ENCODE data around the gene PRSS27. TPM values are rescaled to one million over a fixed set of nuclear protein-coding genes. Genes with fewer than 3 reads are reported as not detected.
A peak's percentile ranks its signal among the peaks of the same experiment; 100 is the strongest.

PRSS27 gene
- total and polyA plus RNA-seq, 11 donors = 0.19 to 1.3 (median 0.39) TPM; not detected in 3

DNA sequence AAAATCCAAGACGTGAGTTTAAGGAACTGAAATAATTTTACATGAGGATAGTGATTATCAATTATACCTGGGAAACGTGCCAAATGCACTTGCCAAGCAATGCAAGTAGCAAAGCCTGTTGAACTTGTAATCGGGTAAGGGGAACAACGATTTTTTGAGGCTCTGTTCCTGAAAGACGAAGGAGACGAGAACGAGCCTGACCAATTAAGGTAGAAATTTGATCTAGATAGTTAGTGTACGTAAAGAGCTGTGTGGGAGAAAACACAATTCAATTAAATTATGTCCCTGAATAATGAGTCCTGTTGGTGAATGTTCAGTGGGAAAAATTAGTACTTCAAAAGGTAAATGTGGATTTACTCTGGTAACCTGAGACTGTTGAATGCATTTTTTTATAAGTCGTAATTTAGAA lies 55.4 kb downstream of the PRSS27 start:
- intact Hi-C loops (cut with DNase I) = no loop called here
- H3K36me3 ChIP-seq = peaks cover 0 to 70% (median 32%) of the 10 kb centered on the region in 9 donors
- 63 to 66% (median 64%) methylated on average over 9 of the region's 9 CpGs for WGBS, 4 donors
- H3K4me1 ChIP-seq = peaks cover 0 to 14% (median 3%) of the 10 kb centered on the region in 12 donors
- DNase-seq = no peak
- H3K9me3 ChIP-seq = no peaks in the 10 kb centered on the region
- no peak for TF ChIP-seq POLR2A (IDR thresholded peaks at IDR 0.05)
- TF ChIP-seq, protein P1, sequence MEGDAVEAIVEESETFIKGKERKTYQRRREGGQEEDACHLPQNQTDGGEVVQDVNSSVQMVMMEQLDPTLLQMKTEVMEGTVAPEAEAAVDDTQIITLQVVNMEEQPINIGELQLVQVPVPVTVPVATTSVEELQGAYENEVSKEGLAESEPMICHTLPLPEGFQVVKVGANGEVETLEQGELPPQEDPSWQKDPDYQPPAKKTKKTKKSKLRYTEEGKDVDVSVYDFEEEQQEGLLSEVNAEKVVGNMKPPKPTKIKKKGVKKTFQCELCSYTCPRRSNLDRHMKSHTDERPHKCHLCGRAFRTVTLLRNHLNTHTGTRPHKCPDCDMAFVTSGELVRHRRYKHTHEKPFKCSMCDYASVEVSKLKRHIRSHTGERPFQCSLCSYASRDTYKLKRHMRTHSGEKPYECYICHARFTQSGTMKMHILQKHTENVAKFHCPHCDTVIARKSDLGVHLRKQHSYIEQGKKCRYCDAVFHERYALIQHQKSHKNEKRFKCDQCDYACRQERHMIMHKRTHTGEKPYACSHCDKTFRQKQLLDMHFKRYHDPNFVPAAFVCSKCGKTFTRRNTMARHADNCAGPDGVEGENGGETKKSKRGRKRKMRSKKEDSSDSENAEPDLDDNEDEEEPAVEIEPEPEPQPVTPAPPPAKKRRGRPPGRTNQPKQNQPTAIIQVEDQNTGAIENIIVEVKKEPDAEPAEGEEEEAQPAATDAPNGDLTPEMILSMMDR (IDR thresholded peaks at IDR 0.05) = no peak
- H3K4me3 ChIP-seq = no peak overlapping the region
- H3K27ac ChIP-seq = peak overlapping the region in 2 of 12 donors; percentile 35 to 71
- ATAC-seq = no peak
- H3K27me3 ChIP-seq = no peaks in the 10 kb centered on the region

- Histone ChIP-seq H3K4me1 (peaks cover 0 to 11% (median 0%) of the 10 kb centered on the region in 12 donors), H3K27me3 (no peaks in the 10 kb centered on the region), H3K36me3 (peaks cover 0 to 64% (median 26%) of the 10 kb centered on the region in 9 donors), H3K27ac (peak overlapping the region in 3 of 12 donors; percentile 25 to 71 (median 35)), H3K9me3 (no peaks in the 10 kb centered on the region), H3K4me3 (no peak overlapping the region)
- DNase-seq (no peak), ATAC-seq (peak in 1 of 4 donors; percentile 62)
- intact Hi-C loops (cut with DNase I) = no loop called here
- TF ChIP-seq, protein P1 (IDR thresholded peaks at IDR 0.05) = no peak
- TF ChIP-seq POLR2A (IDR thresholded peaks at IDR 0.05) = no peak
- 68 to 79% (median 72%) methylated on average over 23 of the region's 23 CpGs for WGBS, 4 donors
Observed at GRCh38 chr16:2663553-2664546, 56.2 kb downstream of the PRSS27 start.

Other genes starting within 250 kb of the PRSS27 start
- under 1 TPM in 6 of 9 donors, not detected in 3; 0.09 to 0.50 (median 0.20) TPM for gene NTN3, start 248.9 kb downstream of the PRSS27 start, total RNA-seq
- not detected for gene NTN3, start 248.9 kb downstream of the PRSS27 start, polyA plus RNA-seq
- 10 to 100 TPM in 8 of 9 donors, 1 to 10 TPM in 1; 8.9 to 19.2 (median 11.9) TPM for gene TBC1D24, start 245.1 kb downstream of the PRSS27 start, total RNA-seq
- gene TBC1D24, start 245.1 kb downstream of the PRSS27 start, polyA plus RNA-seq = 1 to 10 TPM; 4.0 to 6.7 TPM
- gene ATP6V0C, start 206.3 kb downstream of the PRSS27 start, total RNA-seq = 100 to 1,000 TPM in 7 of 9 donors, 10 to 100 TPM in 2; 61.6 to 209 (median 129) TPM
- gene ATP6V0C, start 206.3 kb downstream of the PRSS27 start, polyA plus RNA-seq = 100 to 1,000 TPM; 132 to 232 TPM
- 10 to 100 TPM in 5 of 9 donors, 1 to 10 TPM in 4; 8.9 to 34.0 (median 11.8) TPM for gene AMDHD2, start 199.9 kb downstream of the PRSS27 start, total RNA-seq
- gene AMDHD2, start 199.9 kb downstream of the PRSS27 start, polyA plus RNA-seq = 10 to 100 TPM in 1 of 2 donors, 1 to 10 TPM in 1; 9.4 to 13.2 TPM
- gene CEMP1, start 188.8 kb downstream of the PRSS27 start, total RNA-seq = under 1 TPM in 1 of 9 donors, not detected in 8; 0.18 TPM
- under 1 TPM; 0.04 to 0.27 TPM for gene CEMP1, start 188.8 kb downstream of the PRSS27 start, polyA plus RNA-seq
- gene PDPK1, start 182.2 kb downstream of the PRSS27 start, total RNA-seq = 10 to 100 TPM; 29.1 to 54.1 (median 40.4) TPM
- gene PDPK1, start 182.2 kb downstream of the PRSS27 start, polyA plus RNA-seq = 10 to 100 TPM; 12.3 to 32.3 TPM
- 10 to 100 TPM in 6 of 9 donors, 1 to 10 TPM in 3; 9.1 to 24.3 (median 11.1) TPM for gene KCTD5, start 37.7 kb downstream of the PRSS27 start, total RNA-seq
- 10 to 100 TPM in 1 of 2 donors, 1 to 10 TPM in 1; 6.2 to 15.7 TPM for gene KCTD5, start 37.7 kb downstream of the PRSS27 start, polyA plus RNA-seq
- 100 to 1,000 TPM; 112 to 315 (median 233) TPM for gene SRRM2, start 32.4 kb upstream of the PRSS27 start, total RNA-seq
- gene SRRM2, start 32.4 kb upstream of the PRSS27 start, polyA plus RNA-seq = 100 to 1,000 TPM; 196 to 540 TPM
- 1,000 to 10,000 TPM in 1 of 9 donors, 100 to 1,000 TPM in 8; 213 to 1,067 (median 294) TPM for gene ELOB, start 57.1 kb upstream of the PRSS27 start, total RNA-seq
- 100 to 1,000 TPM; 462 to 926 TPM for gene ELOB, start 57.1 kb upstream of the PRSS27 start, polyA plus RNA-seq
- gene PRSS33, start 67.3 kb upstream of the PRSS27 start, total RNA-seq = not detected
- not detected for gene PRSS33, start 67.3 kb upstream of the PRSS27 start, polyA plus RNA-seq
- gene PRSS41, start 78.2 kb upstream of the PRSS27 start, total RNA-seq = not detected
- gene PRSS41, start 78.2 kb upstream of the PRSS27 start, polyA plus RNA-seq = not detected
- not detected for gene PRSS21, start 97.0 kb upstream of the PRSS27 start, total RNA-seq
- gene PRSS21, start 97.0 kb upstream of the PRSS27 start, polyA plus RNA-seq = not detected
- 1 to 10 TPM in 1 of 9 donors, under 1 TPM in 1, not detected in 7; 0.50 to 3.0 TPM for gene ZG16B, start 110.1 kb upstream of the PRSS27 start, total RNA-seq
- gene ZG16B, start 110.1 kb upstream of the PRSS27 start, polyA plus RNA-seq = not detected
- not detected for gene PRSS22, start 137.9 kb upstream of the PRSS27 start, total RNA-seq
- not detected for gene PRSS22, start 137.9 kb upstream of the PRSS27 start, polyA plus RNA-seq
- gene FLYWCH2, start 163.0 kb upstream of the PRSS27 start, total RNA-seq = 10 to 100 TPM; 20.1 to 64.1 (median 22.6) TPM
- gene FLYWCH2, start 163.0 kb upstream of the PRSS27 start, polyA plus RNA-seq = 10 to 100 TPM; 35.3 to 53.4 TPM
- 10 to 100 TPM; 26.3 to 48.4 (median 34.2) TPM for gene FLYWCH1, start 191.7 kb upstream of the PRSS27 start, total RNA-seq
- 10 to 100 TPM; 28.3 to 29.1 TPM for gene FLYWCH1, start 191.7 kb upstream of the PRSS27 start, polyA plus RNA-seq
- gene KREMEN2, start 244.1 kb upstream of the PRSS27 start, total RNA-seq = under 1 TPM in 1 of 9 donors, not detected in 8; 0.27 TPM
- gene KREMEN2, start 244.1 kb upstream of the PRSS27 start, polyA plus RNA-seq = not detected
- 10 to 100 TPM in 1 of 9 donors, 1 to 10 TPM in 8; 6.9 to 16.3 (median 9.0) TPM for gene PAQR4, start 249.1 kb upstream of the PRSS27 start, total RNA-seq
- gene PAQR4, start 249.1 kb upstream of the PRSS27 start, polyA plus RNA-seq = 10 to 100 TPM in 1 of 2 donors, 1 to 10 TPM in 1; 8.1 to 15.2 TPM